ENCODE results near the gene QKI. TPM values are rescaled to one million over a fixed set of nuclear protein-coding genes. Genes with fewer than 3 reads are reported as not detected.

Gene QKI
- total RNA-seq, 2 donors from 2014 or later: 366 to 434 TPM

GRCh38 chr6:163394659-163395058 is 19.9 kb upstream of the QKI start:
- TF ChIP-seq CTCF (IDR thresholded peaks at IDR 0.05): no peak
- Histone ChIP-seq H3K4me3 (no peak overlapping the region), H3K27me3 (no peaks in the 10 kb centered on the region), H3K9me3 (no peaks in the 10 kb centered on the region), H3K36me3 (no peaks in the 10 kb centered on the region), H3K27ac (no peak overlapping the region), H3K4me1 (peaks cover 0 to 36% of the 10 kb centered on the region in 2 donors)
- no peak for DNase-seq (ENCODE audit: low spot score)

- H3K27ac ChIP-seq: no peak overlapping the region
- H3K9me3 ChIP-seq: no peaks in the 10 kb centered on the region
- H3K36me3 ChIP-seq: no peaks in the 10 kb centered on the region
- TF ChIP-seq CTCF (IDR thresholded peaks at IDR 0.05): no peak
- no peak for DNase-seq (ENCODE audit: low spot score)
- H3K4me1 ChIP-seq: peaks cover 0 to 36% of the 10 kb centered on the region in 2 donors
- no peak overlapping the region for H3K4me3 ChIP-seq
- H3K27me3 ChIP-seq: no peaks in the 10 kb centered on the region
Observed at GRCh38 chr6:163395122-163395830, 19.2 kb upstream of the QKI start.

- peaks cover 0 to 36% of the 10 kb centered on the region in 2 donors for H3K4me1 ChIP-seq
Observed at GRCh38 chr6:163395831-163396185, 18.7 kb upstream of the QKI start.

GRCh38 chr6:163397326-163397725 is 17.2 kb upstream of the QKI start:
- Histone ChIP-seq H3K27me3 (no peaks in the 10 kb centered on the region), H3K27ac (peak overlapping the region in 1 of 2 donors; percentile 26), H3K4me3 (peak overlapping the region in 1 of 2 donors; percentile 47), H3K4me1 (peaks cover 0 to 30% of the 10 kb centered on the region in 2 donors), H3K9me3 (no peaks in the 10 kb centered on the region), H3K36me3 (no peaks in the 10 kb centered on the region)
- TF ChIP-seq CTCF (IDR thresholded peaks at IDR 0.05): no peak
- DNase-seq (ENCODE audit: low spot score): no peak

More at GRCh38 chr6:163395831-163396185, 18.7 kb upstream of the QKI start:
- peak overlapping the region in 1 of 2 donors; percentile 26 for H3K27ac ChIP-seq
- no peak for TF ChIP-seq CTCF (IDR thresholded peaks at IDR 0.05)
- no peaks in the 10 kb centered on the region for H3K27me3 ChIP-seq
- no peak overlapping the region for H3K4me3 ChIP-seq
- no peaks in the 10 kb centered on the region for H3K9me3 ChIP-seq
- no peak for DNase-seq (ENCODE audit: low spot score)
- H3K36me3 ChIP-seq: no peaks in the 10 kb centered on the region

- TF ChIP-seq CTCF (IDR thresholded peaks at IDR 0.05): no peak
- no peaks in the 10 kb centered on the region for H3K27me3 ChIP-seq
- no peak overlapping the region for H3K4me3 ChIP-seq
- peaks cover 0 to 25% of the 10 kb centered on the region in 2 donors for H3K4me1 ChIP-seq
- DNase-seq (ENCODE audit: low spot score): no peak
- H3K9me3 ChIP-seq: no peaks in the 10 kb centered on the region
- no peak overlapping the region for H3K27ac ChIP-seq
- H3K36me3 ChIP-seq: no peaks in the 10 kb centered on the region
Observed at GRCh38 chr6:163398115-163398514, 16.4 kb upstream of the QKI start.

- Histone ChIP-seq H3K27ac (no peak overlapping the region), H3K4me3 (no peak overlapping the region), H3K27me3 (no peaks in the 10 kb centered on the region), H3K4me1 (peaks cover 0 to 25% of the 10 kb centered on the region in 2 donors), H3K36me3 (no peaks in the 10 kb centered on the region), H3K9me3 (no peaks in the 10 kb centered on the region)
- no peak for DNase-seq (ENCODE audit: low spot score)
- TF ChIP-seq CTCF (IDR thresholded peaks at IDR 0.05): no peak
Observed at GRCh38 chr6:163398815-163399214, 15.7 kb upstream of the QKI start.
